Keratinocyte (primary cell): ENCODE data around the gene FGD4. TPM values are rescaled to one million over a fixed set of nuclear protein-coding genes. Genes with fewer than 3 reads are reported as not detected.

Experiments used
- DNase-seq: peaks from one replicate; pipeline ENCODE4 v3.0.0-alpha.2; 2011; ENCODE audit warnings: low read depth, missing footprints, low spot score
- FAIRE-seq: peaks from 2 replicates; lab custom pipeline; 2011; peaks lifted over from hg19 to GRCh38; lab: Jason Lieb, UNC
- H2AFZ ChIP-seq: 2 replicates; pipeline ENCODE4 v1.6.0; 2012; ENCODE audit warnings: low read length, control low read depth, inconsistent platforms; ENCODE audit not compliant: control insufficient read depth
- H3K27ac ChIP-seq: 2 replicates; pipeline ENCODE4 v1.5.1; 2011; ENCODE audit warnings: low read length; ENCODE audit not compliant: control insufficient read depth, insufficient read depth
- H3K27me3 ChIP-seq: 3 replicates; pipeline ENCODE4 v1.6.0; 2011; ENCODE audit warnings: low read length; ENCODE audit not compliant: control insufficient read depth, insufficient read depth; ENCODE audit errors: extremely low read depth
- H3K36me3 ChIP-seq, 2 experiments: 2 replicates in 1 of 2; 3 replicates in 1 of 2; pipeline ENCODE4 v1.5.1; 2011; ENCODE audit warnings: low read length in 2 of 2, mild to moderate bottlenecking in 1 of 2; ENCODE audit not compliant: control insufficient read depth in 2 of 2, insufficient read depth in 2 of 2; ENCODE audit errors: extremely low read depth in 1 of 2
- H3K4me1 ChIP-seq: 3 replicates; pipeline ENCODE4 v1.5.1; 2011; ENCODE audit warnings: low read length; ENCODE audit not compliant: control insufficient read depth, insufficient read depth; ENCODE audit errors: extremely low read depth
- H3K4me2 ChIP-seq: 3 replicates; pipeline ENCODE4 v1.6.0; 2011; ENCODE audit warnings: low read depth, low read length; ENCODE audit not compliant: control insufficient read depth, insufficient read depth; ENCODE audit errors: extremely low read depth
- H3K4me3 ChIP-seq, 3 experiments: fragments of 200-600 bp in 1 of 3; sonication (generic) in 1 of 3; 2 replicates in 2 of 3; 3 replicates in 1 of 3; pipeline ENCODE4 v1.5.1; 2011 to 2016; ENCODE audit warnings: low read length in 3 of 3, mild to moderate bottlenecking in 3 of 3, control low read depth in 2 of 3, inconsistent platforms in 1 of 3, low read depth in 1 of 3, mixed read lengths in 1 of 3, mixed run types in 1 of 3, moderate library complexity in 1 of 3; ENCODE audit not compliant: control insufficient read depth in 2 of 3, insufficient read depth in 2 of 3; ENCODE audit errors: extremely low read depth in 1 of 3
- H3K79me2 ChIP-seq: 2 replicates; pipeline ENCODE4 v1.6.0; 2012; ENCODE audit warnings: low read length; ENCODE audit not compliant: control insufficient read depth, insufficient read depth
- H3K9ac ChIP-seq: 3 replicates; pipeline ENCODE4 v1.6.0; 2011; ENCODE audit warnings: low read length; ENCODE audit not compliant: control insufficient read depth, insufficient read depth; ENCODE audit errors: extremely low read depth
- H3K9me1 ChIP-seq: 3 replicates; pipeline ENCODE4 v1.6.0; 2011; ENCODE audit warnings: low read length; ENCODE audit not compliant: control insufficient read depth, insufficient read depth; ENCODE audit errors: extremely low read depth
- H3K9me3 ChIP-seq: 2 replicates; pipeline ENCODE4 v1.5.1; 2012; ENCODE audit warnings: low read depth, low read length; ENCODE audit not compliant: control insufficient read depth
- H4K20me1 ChIP-seq: 3 replicates; pipeline ENCODE4 v1.6.0; 2011; ENCODE audit warnings: low read length; ENCODE audit not compliant: control insufficient read depth, insufficient read depth; ENCODE audit errors: extremely low read depth
- EZH2 ChIP-seq: IDR thresholded peaks from one replicate; pipeline ENCODE4 v1.6.1; 2012; ENCODE audit warnings: inconsistent platforms, mild to moderate bottlenecking, low read length, moderate library complexity
- dilution Hi-C: fragments of 300-500 bp; cut with MboI; formaldehyde crosslinking; loops from one replicate; pipeline ENCODE4 v1.7.0; 2020; ENCODE audit warnings: low sequenced_read_pairs; ENCODE audit not compliant: extremely low pct_ligation_motif_present
- polyA plus RNA-seq, 5 experiments: library from polyadenylated mRNA; depleted of rRNA in 3 of 5; stranded (reverse) in 3 of 5; stranded (forward) in 1 of 5; unstranded in 1 of 5; fragments of >200 nt; gene quantifications; 1 replicate in 1 of 5; 2 replicates in 3 of 5; 3 replicates in 1 of 5; pipeline versions ENCODE4 v1.2.1 to v1.2.3, GENCODE V29; 2011 to 2012; ENCODE audit warnings: missing spikeins in 2 of 5, low read depth in 1 of 5, low replicate concordance in 1 of 5
- TF ChIP-seq, protein P1 (sequence below), 3 experiments: IDR thresholded peaks in 1 of 3; conservative IDR thresholded peaks in 1 of 3; optimal IDR thresholded peaks in 1 of 3; 2 replicates in 2 of 3; 3 replicates in 1 of 3; pipeline versions ENCODE3 to v1.5.1; 2011; ENCODE audit warnings: low read length in 3 of 3, mild to moderate bottlenecking in 3 of 3, moderate library complexity in 2 of 3, control low read depth in 1 of 3, inconsistent platforms in 1 of 3; ENCODE audit not compliant: insufficient read depth in 2 of 3; ENCODE audit errors: extremely low read depth in 1 of 3

Gene FGD4
- polyA plus RNA-seq, 1 donor (not counting 4 experiments of a cell fraction or from before 2014, with no cell fraction given): 10.5 TPM

DNA sequence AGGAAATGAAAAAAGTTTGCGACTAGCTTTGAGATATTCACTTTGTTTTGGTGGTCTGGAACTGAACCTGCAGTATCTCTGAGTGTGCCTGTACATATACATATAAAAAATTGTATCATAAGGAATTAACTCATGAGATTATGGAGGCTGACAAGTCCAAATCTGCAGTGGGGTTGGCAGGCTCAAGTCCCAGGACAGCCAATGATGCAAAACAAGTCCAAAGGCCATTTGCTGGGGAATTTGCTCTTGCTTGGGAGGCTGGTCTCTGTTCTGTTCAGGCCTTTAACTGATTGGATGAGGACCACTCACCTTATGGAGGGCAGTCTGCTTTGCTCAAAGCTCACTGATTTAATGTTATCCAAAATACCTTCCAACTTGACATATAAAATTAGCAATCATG is 66.8 kb downstream of the FGD4 start:
- H3K79me2 ChIP-seq: peaks cover 40% of the 10 kb centered on the region
- no peaks in the 10 kb centered on the region for H3K27me3 ChIP-seq
- H3K9me1 ChIP-seq: no peaks in the 10 kb centered on the region
- DNase-seq (no peak), FAIRE-seq (no peak)
- H4K20me1 ChIP-seq: no peaks in the 10 kb centered on the region
- H3K9me3 ChIP-seq: no peaks in the 10 kb centered on the region
- TF ChIP-seq EZH2: no peak
- TF ChIP-seq, protein P1, sequence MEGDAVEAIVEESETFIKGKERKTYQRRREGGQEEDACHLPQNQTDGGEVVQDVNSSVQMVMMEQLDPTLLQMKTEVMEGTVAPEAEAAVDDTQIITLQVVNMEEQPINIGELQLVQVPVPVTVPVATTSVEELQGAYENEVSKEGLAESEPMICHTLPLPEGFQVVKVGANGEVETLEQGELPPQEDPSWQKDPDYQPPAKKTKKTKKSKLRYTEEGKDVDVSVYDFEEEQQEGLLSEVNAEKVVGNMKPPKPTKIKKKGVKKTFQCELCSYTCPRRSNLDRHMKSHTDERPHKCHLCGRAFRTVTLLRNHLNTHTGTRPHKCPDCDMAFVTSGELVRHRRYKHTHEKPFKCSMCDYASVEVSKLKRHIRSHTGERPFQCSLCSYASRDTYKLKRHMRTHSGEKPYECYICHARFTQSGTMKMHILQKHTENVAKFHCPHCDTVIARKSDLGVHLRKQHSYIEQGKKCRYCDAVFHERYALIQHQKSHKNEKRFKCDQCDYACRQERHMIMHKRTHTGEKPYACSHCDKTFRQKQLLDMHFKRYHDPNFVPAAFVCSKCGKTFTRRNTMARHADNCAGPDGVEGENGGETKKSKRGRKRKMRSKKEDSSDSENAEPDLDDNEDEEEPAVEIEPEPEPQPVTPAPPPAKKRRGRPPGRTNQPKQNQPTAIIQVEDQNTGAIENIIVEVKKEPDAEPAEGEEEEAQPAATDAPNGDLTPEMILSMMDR (optimal IDR thresholded peaks at IDR 0.05 in 1 of 3, IDR thresholded peaks at IDR 0.05 in 1 of 3, conservative IDR thresholded peaks at IDR 0.05 in 1 of 3; ENCODE audit: extremely low read depth in 1 of 3, insufficient read depth in 2 of 3, low read length in 3 of 3): no peak
- peaks cover 4% of the 10 kb centered on the region in 2 experiments for H3K36me3 ChIP-seq
- dilution Hi-C loops: no loop called here
- no peaks in the 10 kb centered on the region for H3K4me1 ChIP-seq
- no peak overlapping the region for H3K4me2 ChIP-seq
- H3K4me3 ChIP-seq: no peak overlapping the region
- H3K27ac ChIP-seq: no peak overlapping the region
- H2AFZ ChIP-seq: no peak overlapping the region
- no peak overlapping the region for H3K9ac ChIP-seq

DNA sequence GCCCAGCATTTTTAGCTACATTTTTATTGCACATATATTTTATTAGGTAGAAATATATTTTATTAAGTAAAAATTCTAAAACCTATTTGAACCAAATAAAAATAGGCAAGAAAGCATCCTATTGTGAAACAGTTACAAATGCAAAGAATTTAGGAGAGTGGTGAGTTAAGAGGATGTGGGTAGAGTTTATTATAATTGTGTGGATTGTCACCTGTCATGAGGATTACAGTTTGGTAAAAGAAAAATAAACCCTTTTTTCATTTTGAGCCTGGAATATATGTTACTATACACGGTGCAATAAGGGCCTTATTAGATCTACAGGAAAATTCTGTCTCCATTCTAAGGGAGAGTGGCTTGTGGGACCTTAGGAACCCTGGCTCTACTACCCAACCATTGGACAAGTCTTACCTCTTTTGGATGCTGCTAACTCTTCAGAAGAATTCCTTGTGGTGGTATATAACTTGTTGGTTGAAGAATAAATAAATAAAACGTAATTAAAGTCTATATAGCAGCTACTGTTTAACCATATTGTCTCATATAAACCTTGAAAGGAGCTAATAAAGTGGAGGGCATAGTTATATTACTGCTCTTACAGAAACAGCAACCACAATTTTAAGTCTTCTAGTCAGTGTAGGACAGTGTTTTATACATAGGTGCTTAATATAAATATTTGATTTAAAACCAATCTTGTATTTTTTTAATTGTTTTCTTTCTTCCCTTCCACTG is 67.8 kb downstream of the FGD4 start:
- FAIRE-seq (no peak), DNase-seq (no peak)
- Histone ChIP-seq H3K4me2 (no peak overlapping the region), H3K9me1 (no peaks in the 10 kb centered on the region), H3K4me3 (no peak overlapping the region), H3K27ac (no peak overlapping the region), H3K4me1 (no peaks in the 10 kb centered on the region), H2AFZ (no peak overlapping the region), H3K9ac (no peak overlapping the region), H3K9me3 (no peaks in the 10 kb centered on the region), H3K36me3 (peaks cover 2 to 8% of the 10 kb centered on the region in 2 experiments), H3K27me3 (no peaks in the 10 kb centered on the region), H4K20me1 (no peaks in the 10 kb centered on the region), H3K79me2 (peaks cover 38% of the 10 kb centered on the region)
- TF ChIP-seq, protein P1 (optimal IDR thresholded peaks at IDR 0.05 in 1 of 3, IDR thresholded peaks at IDR 0.05 in 1 of 3, conservative IDR thresholded peaks at IDR 0.05 in 1 of 3; ENCODE audit: extremely low read depth in 1 of 3, insufficient read depth in 2 of 3, low read length in 3 of 3): no peak
- TF ChIP-seq EZH2: no peak
- dilution Hi-C loops: no loop called here
